HEK293 (cell line): Measurements from ENCODE around the gene AIFM1.

ENCODE experiments used
- CTCF ChIA-PET: fragments of 350-600 bp; formaldehyde crosslinking; extraction: SDS; loops from one replicate; lab custom pipeline; 2021; ENCODE audit warnings: antibody characterized with exemption; lab: Yijun Ruan, JAX
- POLR2A ChIA-PET: fragments of 300-600 bp; formaldehyde crosslinking; extraction: SDS; loops from one replicate; lab custom pipeline; 2020; ENCODE audit warnings: antibody characterized with exemption, inconsistent platforms; lab: Yijun Ruan, JAX
- H3K27ac ChIP-seq: fragments of 200-500 bp; sonication (Bioruptor generic); 2 replicates; pipeline ENCODE4 v1.5.1; 2014; ENCODE audit warnings: low read depth, low read length, control low read depth, inconsistent platforms; ENCODE audit errors: extremely low read depth
- H3K36me3 ChIP-seq, 2 experiments: fragments of 200-500 bp in 1 of 2; sonication (Bioruptor generic) in 1 of 2; 1 replicate in 1 of 2; 2 replicates in 1 of 2; pipeline ENCODE4 v1.5.1; 2014 to 2017; ENCODE audit warnings: inconsistent platforms in 2 of 2, low read length in 2 of 2; ENCODE audit not compliant: control insufficient read depth in 2 of 2, insufficient read depth in 1 of 2
- H3K4me1 ChIP-seq: fragments of 200-500 bp; sonication (Bioruptor generic); 2 replicates; pipeline ENCODE4 v1.5.1; 2014; ENCODE audit warnings: mild to moderate bottlenecking, low read length, inconsistent platforms; ENCODE audit not compliant: control insufficient read depth, insufficient read depth
- H3K4me3 ChIP-seq: 2 replicates; pipeline ENCODE4 v1.5.1; 2011; ENCODE audit warnings: low read depth, mild to moderate bottlenecking, control low read depth, low read length, moderate library complexity
- H3K9me3 ChIP-seq: fragments of 200-500 bp; sonication (Bioruptor generic); 2 replicates; pipeline ENCODE4 v1.5.1; 2014; ENCODE audit warnings: low read depth, low read length, inconsistent platforms; ENCODE audit not compliant: control insufficient read depth, insufficient read depth
- GLIS1 ChIP-seq: fragments of 450-650 bp; formaldehyde crosslinking; IDR thresholded peaks from 2 replicates; pipeline ENCODE4 v1.5.1; 2016; ENCODE audit warnings: missing biosample characterization, missing genetic modification characterization
- GLIS2 ChIP-seq: fragments of 450-650 bp; formaldehyde crosslinking; IDR thresholded peaks from 2 replicates; pipeline ENCODE4 v1.5.1; 2016; ENCODE audit warnings: missing biosample characterization, missing genetic modification characterization
- HOXC10 ChIP-seq: sonication (generic); formaldehyde crosslinking; IDR thresholded peaks from 2 replicates; pipeline ENCODE4 v1.8.1; 2023; ENCODE audit warnings: mild to moderate bottlenecking, missing genetic modification reagents
- ZNF155 ChIP-seq: fragments of 450-650 bp; formaldehyde crosslinking; IDR thresholded peaks from 2 replicates; pipeline ENCODE4 v1.5.1; 2016; ENCODE audit warnings: missing biosample characterization, missing genetic modification characterization
- ZNF214 ChIP-seq: fragments of 450-650 bp; formaldehyde crosslinking; IDR thresholded peaks from 2 replicates; pipeline ENCODE4 v1.5.1; 2017; ENCODE audit warnings: missing biosample characterization, mild to moderate bottlenecking, missing genetic modification characterization, borderline replicate concordance
- ZNF366 ChIP-seq: fragments of 450-650 bp; formaldehyde crosslinking; conservative IDR thresholded peaks from 2 replicates; pipeline ENCODE4 v1.5.1; 2016; ENCODE audit warnings: missing biosample characterization, missing genetic modification characterization
- ZNF660 ChIP-seq: fragments of 450-650 bp; IDR thresholded peaks from 2 replicates; pipeline ENCODE4 v1.5.1; 2018; ENCODE audit warnings: missing biosample characterization, mild to moderate bottlenecking, missing genetic modification characterization
- ZSCAN30 ChIP-seq: fragments of 450-650 bp; IDR thresholded peaks from 2 replicates; pipeline ENCODE4 v1.5.1; 2018; ENCODE audit warnings: missing biosample characterization, mild to moderate bottlenecking, missing genetic modification characterization, moderate library complexity
- ZSCAN4 ChIP-seq: fragments of 450-650 bp; formaldehyde crosslinking; IDR thresholded peaks from 2 replicates; pipeline ENCODE4 v1.5.1; 2017; ENCODE audit warnings: missing biosample characterization, missing genetic modification characterization
- ZSCAN5A ChIP-seq: fragments of 450-650 bp; formaldehyde crosslinking; IDR thresholded peaks from 2 replicates; pipeline ENCODE4 v1.5.1; 2016; ENCODE audit warnings: missing biosample characterization, missing genetic modification characterization
- TF ChIP-seq, protein P1 (sequence below): fragments of 450-650 bp; formaldehyde crosslinking; IDR thresholded peaks from 2 replicates; pipeline ENCODE4 v1.5.1; 2016; ENCODE audit warnings: missing biosample characterization, missing genetic modification characterization

Gene AIFM1

GRCh38 chrX:130085551-130086446 is 79.8 kb downstream of the AIFM1 start (continued):
- TF ChIP-seq ZNF214: no peak
- TF ChIP-seq, all 188 proteins: peak for 0

GRCh38 chrX:130084631-130085237 is 80.9 kb downstream of the AIFM1 start:
- H3K9me3 ChIP-seq: no peaks in the 10 kb centered on the region
- TF ChIP-seq GLIS1 (tag by site-specific recombination) (peak; percentile 41; the same call in 1 of the 2 replicates), GLIS2 (tag by site-specific recombination) (peak; percentile 48; the same call in 1 of the 2 replicates), ZSCAN4 (no peak)
- H3K27ac ChIP-seq: no peak overlapping the region
- ChIA-PET POLR2A (no interaction called here), CTCF (interaction anchor here (0.9 to 1.0 kb wide), 2 partner anchors 65 to 481 kb away, joined by 4 read pairs; no protein-coding TSS in a partner anchor)
- no peak overlapping the region for H3K4me3 ChIP-seq
- peaks cover 0 to 4% of the 10 kb centered on the region in 2 experiments; a peak in 2 of 3 replicates for H3K36me3 ChIP-seq
- no peaks in the 10 kb centered on the region for H3K4me1 ChIP-seq

DNA sequence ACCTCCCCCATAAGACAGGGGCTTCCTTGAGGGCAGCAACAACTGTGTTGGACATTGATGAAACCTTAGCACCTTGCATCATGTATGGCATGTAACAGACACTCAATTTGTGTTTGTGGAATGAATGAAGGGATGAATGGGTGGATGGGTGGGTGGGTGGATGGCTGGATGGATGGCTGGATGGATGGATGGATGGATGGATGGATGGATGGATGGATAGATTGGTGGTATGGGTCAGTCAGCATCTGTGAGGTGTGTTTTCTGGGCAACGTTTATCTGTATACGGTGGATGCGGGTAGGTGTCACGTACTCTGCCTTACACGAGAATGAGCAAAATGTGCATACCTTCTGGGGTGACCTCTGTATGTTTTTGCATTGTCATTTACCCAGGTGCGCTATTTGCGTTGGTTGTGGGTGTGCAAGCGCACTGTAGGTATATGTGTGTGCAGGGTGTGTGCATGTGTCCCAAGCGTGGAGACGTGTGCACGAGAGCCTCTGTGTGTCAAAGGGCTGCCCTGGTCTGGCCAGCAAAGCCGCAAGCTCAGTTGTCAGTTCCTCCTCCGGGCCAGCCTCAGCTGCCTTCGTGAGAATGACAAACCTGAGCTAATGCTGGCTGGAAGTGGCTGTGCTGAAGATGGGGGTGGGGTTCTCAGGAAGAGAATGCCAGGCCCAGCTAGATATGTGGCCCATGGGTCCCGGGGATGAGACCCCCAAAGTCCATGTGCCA is 81.8 kb downstream of the AIFM1 start:
- ChIA-PET POLR2A (no interaction called here), CTCF (interaction anchor here (0.6 to 0.9 kb wide), 2 partner anchors 9 to 480 kb away, joined by 4 to 5 read pairs; no protein-coding TSS in a partner anchor)
- Histone ChIP-seq H3K4me1 (no peaks in the 10 kb centered on the region), H3K9me3 (no peaks in the 10 kb centered on the region), H3K36me3 (peaks cover 0 to 4% of the 10 kb centered on the region in 2 experiments; a peak in 2 of 3 replicates), H3K4me3 (no peak overlapping the region), H3K27ac (no peak overlapping the region)
- TF ChIP-seq ZSCAN30 (tag by site-specific recombination) (no peak), ZSCAN5A (tag by site-specific recombination) (no peak), HOXC10 (CRISPR knock-in tag) (no peak), ZNF155 (tag by site-specific recombination) (no peak), ZNF366 (tag by site-specific recombination) (peak; percentile 91)

DNA sequence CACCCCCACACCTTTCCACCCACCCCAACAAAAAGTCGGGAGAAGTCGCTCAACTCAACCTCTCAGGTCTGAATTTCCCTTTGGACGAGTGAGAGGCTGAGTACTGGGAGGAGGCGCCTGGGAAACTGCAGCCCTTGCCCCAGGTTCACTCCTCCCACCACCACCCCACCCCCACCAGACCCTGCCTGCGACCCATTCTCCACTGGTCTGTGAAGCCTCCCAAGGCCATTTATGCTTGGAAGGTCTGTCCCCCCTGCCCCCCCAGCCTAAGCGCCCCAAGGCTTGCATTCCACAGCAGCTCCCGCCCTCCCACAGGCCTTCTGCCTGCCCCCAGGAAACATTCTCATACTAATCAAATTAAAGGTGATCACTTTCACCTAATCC is 82.5 kb downstream of the AIFM1 start:
- ChIA-PET POLR2A (interaction anchor here (0.6 kb wide), 1 partner anchor 172 kb away, joined by 3 read pairs; no protein-coding TSS in a partner anchor), CTCF (interaction anchor here (0.6 kb wide), 1 partner anchor 8 kb away, joined by 5 read pairs; no protein-coding TSS in a partner anchor)
- H3K4me3 ChIP-seq: no peak overlapping the region
- TF ChIP-seq ZNF660 (tag by site-specific recombination): no peak
- TF ChIP-seq, protein P1, sequence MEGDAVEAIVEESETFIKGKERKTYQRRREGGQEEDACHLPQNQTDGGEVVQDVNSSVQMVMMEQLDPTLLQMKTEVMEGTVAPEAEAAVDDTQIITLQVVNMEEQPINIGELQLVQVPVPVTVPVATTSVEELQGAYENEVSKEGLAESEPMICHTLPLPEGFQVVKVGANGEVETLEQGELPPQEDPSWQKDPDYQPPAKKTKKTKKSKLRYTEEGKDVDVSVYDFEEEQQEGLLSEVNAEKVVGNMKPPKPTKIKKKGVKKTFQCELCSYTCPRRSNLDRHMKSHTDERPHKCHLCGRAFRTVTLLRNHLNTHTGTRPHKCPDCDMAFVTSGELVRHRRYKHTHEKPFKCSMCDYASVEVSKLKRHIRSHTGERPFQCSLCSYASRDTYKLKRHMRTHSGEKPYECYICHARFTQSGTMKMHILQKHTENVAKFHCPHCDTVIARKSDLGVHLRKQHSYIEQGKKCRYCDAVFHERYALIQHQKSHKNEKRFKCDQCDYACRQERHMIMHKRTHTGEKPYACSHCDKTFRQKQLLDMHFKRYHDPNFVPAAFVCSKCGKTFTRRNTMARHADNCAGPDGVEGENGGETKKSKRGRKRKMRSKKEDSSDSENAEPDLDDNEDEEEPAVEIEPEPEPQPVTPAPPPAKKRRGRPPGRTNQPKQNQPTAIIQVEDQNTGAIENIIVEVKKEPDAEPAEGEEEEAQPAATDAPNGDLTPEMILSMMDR: no peak
- no peak for TF ChIP-seq ZSCAN5A (tag by site-specific recombination)
- TF ChIP-seq, all 188 proteins: peak for 0
- Histone ChIP-seq H3K9me3 (no peaks in the 10 kb centered on the region), H3K27ac (no peak overlapping the region), H3K4me1 (no peaks in the 10 kb centered on the region), H3K36me3 (peaks cover 0 to 4% of the 10 kb centered on the region in 2 experiments; a peak in 2 of 3 replicates)
